ENCODE measurements around the gene MEGF6. TPM values are rescaled to one million over a fixed set of nuclear protein-coding genes. Genes with fewer than 3 reads are reported as not detected.

MEGF6 gene
- total and polyA plus RNA-seq, 2 of the 8 experiments (the other 6 are each of a cell fraction or from before 2014, with no cell fraction given): 4.1 to 14.8 TPM

- Histone ChIP-seq H4K20me1 (replicated peaks in 1 of 2; ENCODE audit: control insufficient read depth in 1 of 2, insufficient read depth in 2 of 2, low read length in 2 of 2) (peaks cover 0 to 8% of the 10 kb centered on the region in 2 experiments), H3K27me3 (replicated peaks in 1 of 4; ENCODE audit: control insufficient read depth in 3 of 4, extremely low read depth in 1 of 4, insufficient read depth in 3 of 4, low read length in 3 of 4) (no peaks in the 10 kb centered on the region), H3K27ac (ENCODE audit: low read depth, low read length) (no peak overlapping the region), H3K23ac (ENCODE audit: insufficient read length) (no peak overlapping the region), H3K4ac (replicated peaks; ENCODE audit: insufficient read length, low read depth, low read length) (no peak overlapping the region), H3K36me3 (ENCODE audit: control insufficient read depth in 2 of 4, insufficient read depth in 4 of 4, low read length in 3 of 4) (no peaks in the 10 kb centered on the region), H3K14ac (ENCODE audit: insufficient read length) (no peak overlapping the region), H3K9me3 (ENCODE audit: insufficient read depth in 2 of 2, low read depth in 1 of 2, low read length in 1 of 2) (peaks cover 0 to 7% of the 10 kb centered on the region in 2 experiments; a peak in 1 of 4 replicates), H2BK12ac (ENCODE audit: low read depth, low read length) (no peak overlapping the region), H3K79me1 (ENCODE audit: low read depth, low read length) (no peaks in the 10 kb centered on the region), H2BK5ac (ENCODE audit: low read depth, low read length) (no peak overlapping the region), H3K56ac (replicated peaks; ENCODE audit: insufficient read length, low read depth, low read length) (no peak overlapping the region), H2BK20ac (ENCODE audit: low read length) (no peak overlapping the region), H3K4me1 (replicated peaks in 1 of 4; ENCODE audit: control insufficient read depth in 3 of 4, insufficient read depth in 4 of 4, low read length in 3 of 4) (no peaks in the 10 kb centered on the region), H2AK5ac (ENCODE audit: low read depth, low read length) (no peak overlapping the region), H4K8ac (ENCODE audit: extremely low read depth, insufficient read depth, low read length) (no peak overlapping the region), H3K9ac (replicated peaks in 1 of 4; ENCODE audit: extremely low read depth in 1 of 4, low read depth in 3 of 4, low read length in 3 of 4) (no peak overlapping the region), H2BK15ac (ENCODE audit: low read length) (no peak overlapping the region), H4K91ac (replicated peaks; ENCODE audit: insufficient read length, low read length) (no peak overlapping the region), H4K5ac (ENCODE audit: insufficient read length, low read depth, low read length) (no peak overlapping the region), H3K23me2 (ENCODE audit: low read depth, low read length) (no peaks in the 10 kb centered on the region), H2BK120ac (replicated peaks; ENCODE audit: low read depth, low read length) (no peak overlapping the region), H2AFZ (ENCODE audit: low read length) (no peak overlapping the region), H3K18ac (ENCODE audit: extremely low read depth, low read length) (no peak overlapping the region), H3K79me2 (ENCODE audit: control insufficient read depth in 1 of 2, insufficient read depth in 2 of 2, low read length in 2 of 2) (no peaks in the 10 kb centered on the region), H3K4me3 (ENCODE audit: extremely low read depth in 1 of 4, insufficient read depth in 2 of 4, low read depth in 3 of 4, low read length in 4 of 4) (no peak overlapping the region), H3K4me2 (ENCODE audit: insufficient read depth in 1 of 2, low read depth in 2 of 2, low read length in 2 of 2) (no peak overlapping the region)
- FAIRE-seq: no peak
- CTCF ChIA-PET (ENCODE audit: partially characterized antibody): interaction anchor here (0.8 to 4.6 kb wide), 15 partner anchors 10 to 1011 kb away, joined by 3 to 43 read pairs (median 5); no protein-coding TSS in a partner anchor
- WGBS, 2 experiments (ENCODE audit: extremely low coverage in 1 of 2, insufficient coverage in 1 of 2, insufficient read length in 1 of 2, insufficient replicate concordance in 2 of 2, low coverage in 1 of 2, low lambda C conversion rate in 2 of 2, missing lambda C conversion rate in 1 of 2): 93% methylated on average over 27 of the region's 27 CpGs; no CpG with 5 or more reads in 1 of the 2 experiments
- POLR2A ChIA-PET (ENCODE audit: partially characterized antibody): no interaction called here
- no peak for DNase-seq (ENCODE audit: low read depth in 1 of 2, low spot score in 2 of 2)
- no peak for TF ChIP-seq EP300 (IDR thresholded peaks at IDR 0.05; ENCODE audit: borderline replicate concordance in 1 of 2, low read depth in 2 of 2, low read length in 2 of 2)
- no peak for TF ChIP-seq ATF2 (IDR thresholded peaks at IDR 0.05; ENCODE audit: low read length)
- TF ChIP-seq BRCA1 (IDR thresholded peaks at IDR 0.05; ENCODE audit: low read depth, low read length): no peak
- TF ChIP-seq YY1 (IDR thresholded peaks at IDR 0.05; ENCODE audit: low read depth, low read length): no peak
- TF ChIP-seq, protein P1, sequence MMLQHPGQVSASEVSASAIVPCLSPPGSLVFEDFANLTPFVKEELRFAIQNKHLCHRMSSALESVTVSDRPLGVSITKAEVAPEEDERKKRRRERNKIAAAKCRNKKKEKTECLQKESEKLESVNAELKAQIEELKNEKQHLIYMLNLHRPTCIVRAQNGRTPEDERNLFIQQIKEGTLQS (IDR thresholded peaks at IDR 0.05; ENCODE audit: insufficient read depth, low read depth, low read length): no peak
- no peak for TF ChIP-seq NANOG (IDR thresholded peaks at IDR 0.05; ENCODE audit: insufficient read depth, low read depth, low read length, poor library complexity, severe bottlenecking)
- no peak for TF ChIP-seq TAF1 (IDR thresholded peaks at IDR 0.05; ENCODE audit: low read depth, low read length)
- no peak for TF ChIP-seq HDAC6 (IDR thresholded peaks at IDR 0.05; ENCODE audit: low read depth, low read length)
- no peak for TF ChIP-seq SRF (IDR thresholded peaks at IDR 0.05; ENCODE audit: low read depth, low read length)
- TF ChIP-seq EZH2 (IDR thresholded peaks at IDR 0.05; ENCODE audit: low read depth, low read length, severe bottlenecking): no peak
These were observed 94.2 kb downstream of the MEGF6 start for GRCh38 chr1:3516911-3517675.

All from H1 (cell line).